K562 (cell line): Measurements from ENCODE around the gene PRR20B. TPM values are rescaled to one million over a fixed set of nuclear protein-coding genes. Genes with fewer than 3 reads are reported as not detected.
"Not testable (repeated sequence)": the region's sequence is repeated elsewhere in the genome, so short reads cannot be mapped to it uniquely, and the experiment has no call there.

Experiments
- ATAC-seq: fragments of 200-7000 bp; cut with Tn5 transposase; 3 replicates; pipeline ENCODE4 v1.9.1; 2020; ENCODE audit warnings: moderate library complexity
- BruUV-seq: library from RNA; stranded (reverse); fragments of 400-500 nt; replicated peaks from 2 replicates; lab custom pipeline; 2021; lab: Mats Ljungman, UMichigan
- CTCF ChIA-PET: fragments of 300-600 bp; formaldehyde crosslinking; extraction: SDS; loops from one replicate; lab custom pipeline; 2021; ENCODE audit warnings: low intra/inter-chr PET ratio; lab: Yijun Ruan, JAX
- POLR2A ChIA-PET: fragments of 300-600, 350-650 bp; sonication (Branson Sonifier 250); formaldehyde crosslinking; extraction: SDS; loops from one replicate; lab custom pipeline; 2021; ENCODE audit warnings: antibody characterized with exemption, inconsistent platforms; lab: Yijun Ruan, JAX
- DNase-seq, 4 experiments: peaks; one replicate each; pipeline versions ENCODE4 v3.0.0 to v3.0.0-alpha.2; 2011 to 2018; ENCODE audit warnings: low spot score in 3 of 4, mixed read lengths in 3 of 4; ENCODE audit errors: extremely low read depth in 1 of 4
- FAIRE-seq: peaks from 2 replicates; lab custom pipeline; 2011; peaks lifted over from hg19 to GRCh38; lab: Jason Lieb, UNC
- H2AFZ ChIP-seq: 2 replicates; pipeline ENCODE4 v1.6.0; 2011; ENCODE audit warnings: low read depth, low read length, control low read depth, inconsistent platforms
- H3K27ac ChIP-seq: fragments of 200-600 bp; 3 replicates; pipeline ENCODE4 v1.8.0; 2011; ENCODE audit warnings: low read depth, mild to moderate bottlenecking, control low read depth, inconsistent platforms, low read length, moderate library complexity, mixed read lengths; ENCODE audit errors: extremely low read depth
- H3K27me3 ChIP-seq, 2 experiments: fragments of 300-600 bp in 1 of 2; 2 replicates in 1 of 2; 3 replicates in 1 of 2; pipeline versions ENCODE4 v1.6.0 to v1.8.0; 2011; ENCODE audit warnings: inconsistent platforms in 2 of 2, low read length in 2 of 2, mild to moderate bottlenecking in 1 of 2, mixed read lengths in 1 of 2, moderate library complexity in 1 of 2; ENCODE audit not compliant: control insufficient read depth in 2 of 2, insufficient read depth in 2 of 2
- H3K36me3 ChIP-seq: fragments of 300-600 bp; 3 replicates; pipeline ENCODE4 v1.8.0; 2011; ENCODE audit warnings: mild to moderate bottlenecking, low read length, inconsistent platforms; ENCODE audit not compliant: control insufficient read depth, insufficient read depth
- H3K4me1 ChIP-seq, 2 experiments: fragments of 200-600 bp in 1 of 2; replicated peaks in 1 of 2; 2 replicates in 1 of 2; 3 replicates in 1 of 2; pipeline versions ENCODE4 v1.5.1 to v1.8.0; 2011; ENCODE audit warnings: inconsistent platforms in 2 of 2, low read length in 2 of 2, mild to moderate bottlenecking in 1 of 2, mixed read lengths in 1 of 2, moderate library complexity in 1 of 2; ENCODE audit not compliant: control insufficient read depth in 2 of 2, insufficient read depth in 2 of 2
- H3K4me2 ChIP-seq: 2 replicates; pipeline ENCODE4 v1.6.1; 2011; ENCODE audit warnings: low read length, control low read depth, inconsistent platforms, mixed read lengths; ENCODE audit not compliant: insufficient read depth
- H3K4me3 ChIP-seq: fragments of 200-600 bp; sonication (generic), shearing (Covaris generic); 2 replicates; pipeline ENCODE4 v1.5.1; 2016; ENCODE audit warnings: control low read depth, inconsistent platforms
- H3K79me2 ChIP-seq: fragments of 200-600 bp; 3 replicates; pipeline ENCODE4 v1.8.0; 2011; ENCODE audit warnings: low read length, inconsistent platforms; ENCODE audit not compliant: control insufficient read depth, insufficient read depth
- H3K9ac ChIP-seq, 2 experiments: 2 replicates each; pipeline versions ENCODE4 v1.6.0 to v1.6.1; 2011; ENCODE audit warnings: low read depth in 2 of 2, low read length in 2 of 2, control low read depth in 1 of 2, inconsistent platforms in 1 of 2, mild to moderate bottlenecking in 1 of 2, mixed read lengths in 1 of 2; ENCODE audit not compliant: insufficient read depth in 1 of 2
- H3K9me1 ChIP-seq: one replicate; pipeline ENCODE4 v1.6.0; 2011; ENCODE audit warnings: inconsistent platforms, mild to moderate bottlenecking, low read length, moderate library complexity; ENCODE audit not compliant: control insufficient read depth, insufficient read depth
- H3K9me3 ChIP-seq: replicated peaks from 2 replicates; pipeline ENCODE4 v1.5.1; 2011; ENCODE audit warnings: low read depth, low read length, inconsistent platforms; ENCODE audit not compliant: control insufficient read depth, insufficient read depth
- H4K20me1 ChIP-seq: replicated peaks from 2 replicates; pipeline ENCODE4 v1.6.1; 2011; ENCODE audit warnings: low read length, inconsistent platforms, mixed read lengths; ENCODE audit not compliant: control insufficient read depth, insufficient read depth
- WGBS: fragments of 100-300 bp; shearing (Covaris generic); methylation state at CpG from one replicate; pipeline ENCODE4 v1.1.6; 2016; ENCODE audit warnings: low coverage, mixed read lengths; ENCODE audit not compliant: insufficient coverage; ENCODE audit errors: missing lambda C conversion rate; 5-methylcytosine and 5-hydroxymethylcytosine counted together
- in situ Hi-C: fragments of 300-500 bp; cut with MboI; formaldehyde crosslinking; loops from 4 replicates; pipeline ENCODE4 v1.15.0; 2018; ENCODE audit warnings: inconsistent platforms, mixed read lengths
- intact Hi-C: fragments of 100-400 bp; cut with micrococcal nuclease; formaldehyde crosslinking; loops from 2 replicates; pipeline ENCODE4 v1.14.2; 2022
- polyA plus RNA-seq, 8 experiments: library from polyadenylated mRNA; depleted of rRNA in 4 of 8; stranded (reverse) in 5 of 8; unstranded in 3 of 8; fragments of >200 nt; fragmentation: Nextera tagmentation in 2 of 8; fragmentation: Illumina TruSeq in 1 of 8; extraction: Ambion mirVana in 2 of 8; extraction: Trizol in 1 of 8; gene quantifications; 2 replicates each; pipeline versions ENCODE4 v1.2.1 to v1.2.3, GENCODE V29; 2011 to 2014; ENCODE audit warnings: inconsistent platforms in 1 of 8, missing spikeins in 1 of 8
- total RNA-seq, 7 experiments: library from RNA; depleted of rRNA in 6 of 7; stranded (reverse); fragments of >200 nt in 6 of 7; fragmentation: Illumina TruSeq in 2 of 7; extraction: Trizol in 2 of 7; gene quantifications; 2 replicates each; pipeline versions ENCODE4 v1.2.1 to v1.2.3, GENCODE V29; 2011 to 2021; ENCODE audit warnings: low replicate concordance in 1 of 7

Gene PRR20B
- total and polyA plus RNA-seq, 9 of the 15 experiments (the other 6 are each of a cell fraction or from before 2014, with no cell fraction given), result not detected

DNA sequence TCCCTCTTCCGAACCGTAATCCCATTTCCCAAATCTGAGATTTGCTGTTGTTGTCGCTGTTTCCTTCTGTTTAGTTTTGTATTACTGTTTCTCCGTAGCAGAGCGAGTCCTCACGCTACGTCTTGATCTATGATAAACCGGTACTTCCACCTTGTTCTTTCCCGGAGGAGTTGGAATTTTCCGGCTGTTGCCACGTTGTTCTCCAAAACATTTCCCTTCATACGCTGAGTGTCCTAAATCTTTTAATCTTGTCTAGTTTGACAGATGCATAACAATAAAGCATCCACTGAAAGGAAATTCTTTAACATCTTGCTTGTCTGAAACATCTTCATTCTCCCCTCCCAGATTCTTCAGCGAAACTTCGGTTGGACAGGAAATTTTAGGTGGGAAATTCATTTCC is 818 bp downstream of the PRR20B start:
- H3K4me3 ChIP-seq, H3K4me1 ChIP-seq, H3K79me2 ChIP-seq, H3K36me3 ChIP-seq, H3K27ac ChIP-seq, intact Hi-C loops, H4K20me1 ChIP-seq, FAIRE-seq, H3K9me3 ChIP-seq, H2AFZ ChIP-seq, BruUV-seq, DNase-seq, CTCF ChIA-PET, ATAC-seq, H3K4me2 ChIP-seq, H3K9ac ChIP-seq, H3K27me3 ChIP-seq, POLR2A ChIA-PET, in situ Hi-C loops, H3K9me1 ChIP-seq: not testable (repeated sequence)
- 1% methylated on average over 5 of the region's 14 CpGs for WGBS

- FAIRE-seq, ATAC-seq, H3K9me1 ChIP-seq, BruUV-seq, H3K79me2 ChIP-seq, H3K27ac ChIP-seq, H3K9me3 ChIP-seq, CTCF ChIA-PET, H2AFZ ChIP-seq, H3K4me2 ChIP-seq, H3K4me1 ChIP-seq, DNase-seq, H3K27me3 ChIP-seq, H3K36me3 ChIP-seq, H4K20me1 ChIP-seq, POLR2A ChIA-PET, H3K9ac ChIP-seq, H3K4me3 ChIP-seq, intact Hi-C loops, in situ Hi-C loops: not testable (repeated sequence)
- no CpG with 5 or more reads among the region's 22 CpGs for WGBS
These were observed 6.5 kb downstream of the PRR20B start, which contains the start of gene PRR20C for GRCh38 chr13:57153761-57154160. PRR20C (plus strand) TSS chr13:57154061; CDS start chr13:57154448, 387 bp downstream.

- H3K9ac ChIP-seq, intact Hi-C loops, H3K27me3 ChIP-seq, H3K9me1 ChIP-seq, CTCF ChIA-PET, H3K9me3 ChIP-seq, H4K20me1 ChIP-seq, BruUV-seq, H3K79me2 ChIP-seq, H2AFZ ChIP-seq, H3K27ac ChIP-seq, H3K4me3 ChIP-seq, POLR2A ChIA-PET, H3K4me2 ChIP-seq, H3K36me3 ChIP-seq, H3K4me1 ChIP-seq, in situ Hi-C loops, DNase-seq, FAIRE-seq, ATAC-seq: not testable (repeated sequence)
- no CpG with 5 or more reads among the region's 22 CpGs for WGBS
These were observed 13.0 kb downstream of the PRR20B start, which contains the start of gene PRR20D for GRCh38 chr13:57160332-57160731. PRR20D (plus strand) TSS chr13:57160632; CDS start chr13:57161019, 387 bp downstream.

GRCh38 chr13:57166897-57167296 is 19.6 kb downstream of the PRR20B start, which contains the start of gene PRR20E:
PRR20E (plus strand) TSS chr13:57167197; CDS start chr13:57167584, 387 bp downstream.
- H3K27me3 ChIP-seq, H2AFZ ChIP-seq, H3K36me3 ChIP-seq, H3K4me1 ChIP-seq, BruUV-seq, FAIRE-seq, H3K9me3 ChIP-seq, POLR2A ChIA-PET, H3K9ac ChIP-seq, in situ Hi-C loops, H3K4me2 ChIP-seq, CTCF ChIA-PET, H3K4me3 ChIP-seq, H4K20me1 ChIP-seq, DNase-seq, H3K27ac ChIP-seq, ATAC-seq, H3K9me1 ChIP-seq, H3K79me2 ChIP-seq, intact Hi-C loops: not testable (repeated sequence)
- no CpG with 5 or more reads among the region's 22 CpGs for WGBS
